ENCODE results near the gene CAPN15.

CAPN15 gene

DNA sequence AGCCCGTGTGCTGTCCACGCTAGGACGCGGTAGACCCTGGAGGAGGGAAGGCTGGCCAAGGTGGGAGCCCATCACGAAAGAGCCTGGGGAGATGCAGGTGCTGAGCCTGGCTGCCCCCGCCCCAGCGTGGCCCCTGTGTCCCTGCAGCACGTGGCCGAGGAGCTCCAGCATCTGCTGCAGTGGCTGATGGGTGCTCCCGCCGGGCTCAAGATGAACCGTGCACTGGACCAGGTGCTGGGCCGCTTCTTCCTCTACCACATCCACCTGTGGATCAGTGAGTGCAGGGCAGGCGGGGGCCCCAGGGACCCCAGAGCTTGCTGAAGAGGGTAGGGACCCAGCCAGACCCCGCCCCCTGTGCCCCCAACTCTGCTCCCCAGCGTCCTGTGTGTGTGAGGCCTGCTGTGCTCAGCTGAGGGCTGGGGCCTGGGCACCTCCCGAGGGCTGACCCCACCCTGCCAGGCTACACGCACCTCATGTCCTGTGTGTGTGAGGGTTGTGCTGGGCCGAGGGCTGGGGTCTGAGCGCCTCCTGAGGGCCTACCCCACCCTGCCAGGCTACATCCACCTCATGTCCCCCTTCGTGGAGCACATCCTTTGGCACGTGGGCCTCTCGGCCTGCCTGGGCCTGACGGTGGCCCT is 50.8 kb downstream of the CAPN15 start:
- H3K79me2 ChIP-seq (ENCODE audit: insufficient read depth, low read depth) = no peaks in the 10 kb centered on the region
- no peak overlapping the region for H3K9ac ChIP-seq
- H4K20me1 ChIP-seq (ENCODE audit: insufficient read depth) = no peaks in the 10 kb centered on the region
- no peak overlapping the region for H3K4me2 ChIP-seq
- H3K36me3 ChIP-seq (ENCODE audit: insufficient read depth) = no peaks in the 10 kb centered on the region
- no peak overlapping the region for H3K4me3 ChIP-seq (IDR thresholded peaks at IDR 0.05; ENCODE audit: insufficient read depth, low read depth, low read length)
- H3K4me1 ChIP-seq (ENCODE audit: low read depth, poor library complexity, severe bottlenecking) = peaks cover 6% of the 10 kb centered on the region
- no peak overlapping the region for H2AFZ ChIP-seq (ENCODE audit: low read depth)
- TF ChIP-seq, protein P1, sequence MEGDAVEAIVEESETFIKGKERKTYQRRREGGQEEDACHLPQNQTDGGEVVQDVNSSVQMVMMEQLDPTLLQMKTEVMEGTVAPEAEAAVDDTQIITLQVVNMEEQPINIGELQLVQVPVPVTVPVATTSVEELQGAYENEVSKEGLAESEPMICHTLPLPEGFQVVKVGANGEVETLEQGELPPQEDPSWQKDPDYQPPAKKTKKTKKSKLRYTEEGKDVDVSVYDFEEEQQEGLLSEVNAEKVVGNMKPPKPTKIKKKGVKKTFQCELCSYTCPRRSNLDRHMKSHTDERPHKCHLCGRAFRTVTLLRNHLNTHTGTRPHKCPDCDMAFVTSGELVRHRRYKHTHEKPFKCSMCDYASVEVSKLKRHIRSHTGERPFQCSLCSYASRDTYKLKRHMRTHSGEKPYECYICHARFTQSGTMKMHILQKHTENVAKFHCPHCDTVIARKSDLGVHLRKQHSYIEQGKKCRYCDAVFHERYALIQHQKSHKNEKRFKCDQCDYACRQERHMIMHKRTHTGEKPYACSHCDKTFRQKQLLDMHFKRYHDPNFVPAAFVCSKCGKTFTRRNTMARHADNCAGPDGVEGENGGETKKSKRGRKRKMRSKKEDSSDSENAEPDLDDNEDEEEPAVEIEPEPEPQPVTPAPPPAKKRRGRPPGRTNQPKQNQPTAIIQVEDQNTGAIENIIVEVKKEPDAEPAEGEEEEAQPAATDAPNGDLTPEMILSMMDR (conservative IDR thresholded peaks at IDR 0.05; ENCODE audit: low read depth, low read length) = no peak
- no peak overlapping the region for H3K27ac ChIP-seq
- H3K27me3 ChIP-seq (ENCODE audit: insufficient read depth, low read depth) = no peaks in the 10 kb centered on the region

- no peak overlapping the region for H3K27ac ChIP-seq
- H3K27me3 ChIP-seq (ENCODE audit: insufficient read depth, low read depth) = no peaks in the 10 kb centered on the region
- no peaks in the 10 kb centered on the region for H3K36me3 ChIP-seq (ENCODE audit: insufficient read depth)
- H2AFZ ChIP-seq (ENCODE audit: low read depth) = no peak overlapping the region
- TF ChIP-seq, protein P1 (conservative IDR thresholded peaks at IDR 0.05; ENCODE audit: low read depth, low read length) = peak; percentile 50
- no peak overlapping the region for H3K4me2 ChIP-seq
- H3K4me3 ChIP-seq (IDR thresholded peaks at IDR 0.05; ENCODE audit: insufficient read depth, low read depth, low read length) = no peak overlapping the region
- H3K9ac ChIP-seq = no peak overlapping the region
- H4K20me1 ChIP-seq (ENCODE audit: insufficient read depth) = no peaks in the 10 kb centered on the region
- H3K4me1 ChIP-seq (ENCODE audit: low read depth, poor library complexity, severe bottlenecking) = peaks cover 6% of the 10 kb centered on the region
- no peaks in the 10 kb centered on the region for H3K79me2 ChIP-seq (ENCODE audit: insufficient read depth, low read depth)
Measured at GRCh38 chr16:578870-579405, 51.4 kb downstream of the CAPN15 start.

- Histone ChIP-seq H3K79me2 (ENCODE audit: insufficient read depth, low read depth) (no peaks in the 10 kb centered on the region), H3K27me3 (ENCODE audit: insufficient read depth, low read depth) (no peaks in the 10 kb centered on the region), H3K4me1 (ENCODE audit: low read depth, poor library complexity, severe bottlenecking) (peaks cover 6% of the 10 kb centered on the region), H3K4me2 (no peak overlapping the region), H4K20me1 (ENCODE audit: insufficient read depth) (no peaks in the 10 kb centered on the region), H3K27ac (no peak overlapping the region), H2AFZ (ENCODE audit: low read depth) (no peak overlapping the region), H3K36me3 (ENCODE audit: insufficient read depth) (no peaks in the 10 kb centered on the region), H3K9ac (no peak overlapping the region), H3K4me3 (IDR thresholded peaks at IDR 0.05; ENCODE audit: insufficient read depth, low read depth, low read length) (no peak overlapping the region)
- TF ChIP-seq, protein P1 (conservative IDR thresholded peaks at IDR 0.05; ENCODE audit: low read depth, low read length) = no peak
Measured at GRCh38 chr16:580141-580945, 52.8 kb downstream of the CAPN15 start.

- no peaks in the 10 kb centered on the region for H4K20me1 ChIP-seq (ENCODE audit: insufficient read depth)
Measured at GRCh38 chr16:580946-581498, 53.5 kb downstream of the CAPN15 start.

More at GRCh38 chr16:580946-581498, 53.5 kb downstream of the CAPN15 start:
- H3K4me1 ChIP-seq (ENCODE audit: low read depth, poor library complexity, severe bottlenecking) = peaks cover 6% of the 10 kb centered on the region
- no peak overlapping the region for H3K9ac ChIP-seq
- H3K36me3 ChIP-seq (ENCODE audit: insufficient read depth) = no peaks in the 10 kb centered on the region
- H3K4me2 ChIP-seq = no peak overlapping the region
- H3K4me3 ChIP-seq (IDR thresholded peaks at IDR 0.05; ENCODE audit: insufficient read depth, low read depth, low read length) = no peak overlapping the region
- no peaks in the 10 kb centered on the region; the same call in 1 of the 2 replicates for H3K27me3 ChIP-seq (ENCODE audit: insufficient read depth, low read depth)
- no peak overlapping the region for H2AFZ ChIP-seq (ENCODE audit: low read depth)
- TF ChIP-seq, protein P1 (conservative IDR thresholded peaks at IDR 0.05; ENCODE audit: low read depth, low read length) = no peak
- H3K27ac ChIP-seq = no peak overlapping the region
- H3K79me2 ChIP-seq (ENCODE audit: insufficient read depth, low read depth) = no peaks in the 10 kb centered on the region

Data from KMS-11 (cell line).